ENCODE measurements around the gene SLC26A1. TPM values are rescaled to one million over a fixed set of nuclear protein-coding genes. Genes with fewer than 3 reads are reported as not detected.

The SLC26A1 gene
- total and polyA plus RNA-seq, 12 donors: 0.06 to 0.66 (median 0.33) TPM; not detected in 8

- intact Hi-C loops (cut with DNase I): no loop called here
- Histone ChIP-seq H3K4me3 (no peak overlapping the region), H3K27me3 (peaks cover 0 to 40% (median 33%) of the 10 kb centered on the region in 7 donors), H3K9me3 (no peaks in the 10 kb centered on the region), H3K36me3 (no peaks in the 10 kb centered on the region), H3K27ac (no peak overlapping the region), H3K4me1 (peaks cover 0 to 34% (median 17%) of the 10 kb centered on the region in 9 donors)
- DNase-seq: peak in 1 of 2 donors; percentile 20
- ATAC-seq: no peak
- TF ChIP-seq CTCF (IDR thresholded peaks at IDR 0.05): no peak
- 43 to 47% methylated on average over 36 of the region's 36 CpGs for WGBS, 2 donors
Measured at GRCh38 chr4:1041147-1041935, 48.1 kb upstream of the SLC26A1 start.

GRCh38 chr4:1040344-1041146 lies 47.3 kb upstream of the SLC26A1 start:
- H3K4me3 ChIP-seq: no peak overlapping the region
- TF ChIP-seq CTCF (IDR thresholded peaks at IDR 0.05): no peak
- WGBS, 2 donors: 90 to 96% methylated on average over 21 of the region's 21 CpGs
- peaks cover 0 to 38% (median 31%) of the 10 kb centered on the region in 7 donors for H3K27me3 ChIP-seq
- DNase-seq (peak in 1 of 2 donors; percentile 7), ATAC-seq (no peak)
- no peaks in the 10 kb centered on the region for H3K36me3 ChIP-seq
- H3K9me3 ChIP-seq: no peaks in the 10 kb centered on the region
- no peak overlapping the region for H3K27ac ChIP-seq
- intact Hi-C loops (cut with DNase I): no loop called here
- peaks cover 0 to 36% (median 17%) of the 10 kb centered on the region in 9 donors for H3K4me1 ChIP-seq

- no peak for TF ChIP-seq CTCF (IDR thresholded peaks at IDR 0.05)
- Histone ChIP-seq H3K36me3 (no peaks in the 10 kb centered on the region), H3K4me1 (peaks cover 0 to 43% (median 20%) of the 10 kb centered on the region in 9 donors), H3K9me3 (no peaks in the 10 kb centered on the region), H3K27ac (peak overlapping the region in 3 of 10 donors; percentile 13 to 35 (median 26)), H3K4me3 (no peak overlapping the region), H3K27me3 (peaks cover 0 to 34% (median 23%) of the 10 kb centered on the region in 7 donors)
- ATAC-seq (no peak), DNase-seq (peak in 1 of 2 donors; percentile 4)
- intact Hi-C loops (cut with DNase I): no loop called here
- WGBS, 2 donors: 64 to 79% methylated on average over 20 of the region's 20 CpGs
Measured at GRCh38 chr4:1039493-1040343, 46.5 kb upstream of the SLC26A1 start.
